SK-N-SH treated with all-trans-retinoic acid at 6 μM for 48 hours (cell line): ENCODE data around the gene GRID1.

Experiments
- ATAC-seq: fragments of 200-7000 bp; cut with Tn5 transposase; 3 replicates; pipeline ENCODE4 v1.9.1; 2020; ENCODE audit warnings: mild to moderate bottlenecking, moderate library complexity
- ARNTL ChIP-seq: fragments of 450-650 bp; formaldehyde crosslinking; IDR thresholded peaks from 2 replicates; pipeline ENCODE4 v1.5.0; 2020; ENCODE audit warnings: low read depth, mild to moderate bottlenecking, moderate library complexity, borderline replicate concordance
- CREB5 ChIP-seq: fragments of 250-450 bp; sonication (Bioruptor Pico); IDR thresholded peaks from 2 replicates; pipeline ENCODE4 v1.5.1; 2020; ENCODE audit warnings: low read depth, mild to moderate bottlenecking, moderate library complexity
- CSDC2 ChIP-seq: fragments of 250-450 bp; sonication (Bioruptor Pico); IDR thresholded peaks from 2 replicates; pipeline ENCODE4 v1.5.0; 2020; ENCODE audit warnings: mild to moderate bottlenecking, moderate library complexity
- CSRNP3 ChIP-seq: fragments of 250-450 bp; sonication (Bioruptor Pico); IDR thresholded peaks from 2 replicates; pipeline ENCODE4 v1.5.1; 2021; ENCODE audit warnings: mild to moderate bottlenecking, moderate library complexity
- GLIS3 ChIP-seq: fragments of 250-450 bp; sonication (Bioruptor Pico); IDR thresholded peaks from 2 replicates; pipeline ENCODE4 v1.5.0; 2020; ENCODE audit warnings: mild to moderate bottlenecking, moderate library complexity
- ISL1 ChIP-seq: fragments of 250-450 bp; sonication (Bioruptor Pico); IDR thresholded peaks from 2 replicates; pipeline ENCODE4 v2.1.2; 2022; ENCODE audit warnings: mild to moderate bottlenecking, moderate library complexity
- PATZ1 ChIP-seq: fragments of 250-450 bp; sonication (Bioruptor Pico); IDR thresholded peaks from 2 replicates; pipeline ENCODE4 v1.8.0; 2020; ENCODE audit warnings: mild to moderate bottlenecking, moderate library complexity, borderline replicate concordance
- POU6F1 ChIP-seq: fragments of 250-450 bp; sonication (Bioruptor Pico); IDR thresholded peaks from 2 replicates; pipeline ENCODE4 v1.8.0; 2021; ENCODE audit warnings: low read depth, mild to moderate bottlenecking, moderate library complexity, borderline replicate concordance
- RARB ChIP-seq: fragments of 250-450 bp; sonication (Bioruptor Pico); IDR thresholded peaks from 2 replicates; pipeline ENCODE4 v1.8.0; 2021; ENCODE audit warnings: mild to moderate bottlenecking, moderate library complexity
- SNAI2 ChIP-seq: fragments of 250-450 bp; sonication (Bioruptor Pico); IDR thresholded peaks from 2 replicates; pipeline ENCODE4 v1.5.0; 2020; ENCODE audit warnings: mild to moderate bottlenecking, moderate library complexity
- TCF4 ChIP-seq: fragments of 250-450 bp; sonication (Bioruptor Pico); IDR thresholded peaks from 2 replicates; pipeline ENCODE4 v1.8.0; 2021; ENCODE audit warnings: mild to moderate bottlenecking, moderate library complexity, borderline replicate concordance
- TOX ChIP-seq: fragments of 250-450 bp; sonication (Bioruptor Pico); IDR thresholded peaks from 2 replicates; pipeline ENCODE4 v1.8.0; 2021; ENCODE audit warnings: mild to moderate bottlenecking, moderate library complexity, borderline replicate concordance
- ZC3H10 ChIP-seq: fragments of 250-450 bp; sonication (Bioruptor Pico); IDR thresholded peaks from 2 replicates; pipeline ENCODE4 v1.5.1; 2021; ENCODE audit warnings: mild to moderate bottlenecking, moderate library complexity
- ZFP30 ChIP-seq: fragments of 450-650 bp; formaldehyde crosslinking; IDR thresholded peaks from 2 replicates; pipeline ENCODE4 v1.5.0; 2022; ENCODE audit warnings: mild to moderate bottlenecking, moderate library complexity
- ZNF565 ChIP-seq: fragments of 450-650 bp; formaldehyde crosslinking; conservative IDR thresholded peaks from 2 replicates; pipeline ENCODE4 v1.5.0; 2020; ENCODE audit warnings: low read depth, mild to moderate bottlenecking, moderate library complexity
- ZNF70 ChIP-seq: fragments of 450-650 bp; formaldehyde crosslinking; IDR thresholded peaks from 2 replicates; pipeline ENCODE4 v1.5.0; 2020; ENCODE audit warnings: mild to moderate bottlenecking, moderate library complexity
- ZNF8 ChIP-seq: fragments of 450-650 bp; formaldehyde crosslinking; IDR thresholded peaks from 2 replicates; pipeline ENCODE4 v1.5.0; 2020; ENCODE audit warnings: mild to moderate bottlenecking, moderate library complexity

GRID1 gene

GRCh38 chr10:85831422-85831821 is 535.2 kb downstream of the GRID1 start:
- no peak for ATAC-seq

GRCh38 chr10:85826377-85826776 is 540.2 kb downstream of the GRID1 start:
- no peak for TF ChIP-seq ARNTL (CRISPR knock-in tag)
- no peak for TF ChIP-seq ZNF565 (CRISPR knock-in tag)
- TF ChIP-seq ISL1 (CRISPR knock-in tag): no peak
- TF ChIP-seq ZNF8 (CRISPR knock-in tag): no peak
- no peak for TF ChIP-seq PATZ1 (CRISPR knock-in tag)
- ATAC-seq: no peak

More at GRCh38 chr10:85831422-85831821, 535.2 kb downstream of the GRID1 start:
- no peak for TF ChIP-seq ZC3H10
- no peak for TF ChIP-seq ZFP30 (CRISPR knock-in tag)
- no peak for TF ChIP-seq ZNF70 (CRISPR knock-in tag)
- no peak for TF ChIP-seq CSRNP3 (CRISPR knock-in tag)
- TF ChIP-seq ZNF8 (CRISPR knock-in tag): no peak
- TF ChIP-seq ISL1 (CRISPR knock-in tag): no peak
- TF ChIP-seq TOX (CRISPR knock-in tag): no peak
- no peak for TF ChIP-seq POU6F1 (CRISPR knock-in tag)
- TF ChIP-seq PATZ1 (CRISPR knock-in tag): no peak
- no peak for TF ChIP-seq CSDC2 (CRISPR knock-in tag)
- no peak for TF ChIP-seq TCF4 (CRISPR knock-in tag)
- no peak for TF ChIP-seq GLIS3 (CRISPR knock-in tag)
- TF ChIP-seq ARNTL (CRISPR knock-in tag): no peak
- TF ChIP-seq RARB (CRISPR knock-in tag): no peak

GRCh38 chr10:85811405-85811804 is 555.2 kb downstream of the GRID1 start:
- TF ChIP-seq PATZ1 (CRISPR knock-in tag) (no peak), CREB5 (CRISPR knock-in tag) (no peak)
- TF ChIP-seq, all 23 proteins: peak for 0
- ATAC-seq: no peak

GRCh38 chr10:85810674-85811073 is 555.9 kb downstream of the GRID1 start:
- TF ChIP-seq SNAI2 (CRISPR knock-in tag): no peak
- TF ChIP-seq TCF4 (CRISPR knock-in tag): no peak
- ATAC-seq: no peak
